Measurements from ENCODE around the gene NYNRIN.
"Not testable (repeated sequence)": the region's sequence is repeated elsewhere in the genome, so short reads cannot be mapped to it uniquely, and the experiment has no call there.

Gene NYNRIN

GRCh38 chr14:24431569-24432258, 32.9 kb downstream of the NYNRIN start:
- peak; percentile 71 for DNase-seq (ENCODE audit: low read depth)

DNA sequence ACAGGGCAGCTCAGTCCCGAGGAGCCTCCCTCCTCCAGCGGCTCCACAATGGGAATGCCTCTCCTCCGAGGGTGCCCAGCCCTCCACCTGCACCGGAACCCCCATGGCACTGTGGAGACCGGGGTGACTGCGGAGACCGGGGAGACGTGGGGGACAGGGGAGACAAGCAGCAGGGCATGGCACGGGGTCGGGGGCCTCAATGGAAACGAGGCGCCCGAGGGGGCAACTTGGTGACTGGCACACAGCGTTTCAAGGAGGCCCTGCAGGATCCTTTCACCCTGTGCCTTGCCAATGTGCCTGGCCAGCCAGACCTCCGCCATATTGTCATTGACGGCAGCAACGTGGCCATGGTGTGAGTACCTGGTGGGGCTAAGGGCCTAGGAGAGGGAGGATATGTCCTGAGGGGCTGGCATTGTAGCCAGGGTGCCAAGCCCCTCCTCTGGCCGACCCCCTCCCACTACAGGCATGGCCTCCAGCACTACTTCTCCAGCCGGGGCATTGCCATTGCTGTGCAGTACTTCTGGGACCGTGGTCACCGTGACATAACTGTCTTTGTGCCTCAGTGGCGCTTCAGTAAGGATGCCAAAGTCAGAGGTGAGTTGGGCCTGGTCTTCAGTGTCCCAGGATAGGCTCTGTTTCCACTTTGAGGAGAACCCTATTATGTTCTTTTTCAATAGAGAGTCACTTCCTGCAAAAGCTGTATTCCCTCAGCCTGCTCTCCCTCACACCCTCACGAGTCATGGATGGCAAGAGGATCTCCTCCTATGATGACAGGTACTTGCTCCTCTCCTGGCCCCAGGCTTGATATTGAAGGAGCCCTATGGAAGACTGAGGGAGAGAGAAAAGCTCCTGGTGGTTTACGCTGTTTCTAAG, 33.7 kb downstream of the NYNRIN start:
- DNase-seq (ENCODE audit: low read depth), result no peak

GRCh38 chr14:24434036-24434435, 35.2 kb downstream of the NYNRIN start:
- DNase-seq (ENCODE audit: low read depth), result no peak

DNA sequence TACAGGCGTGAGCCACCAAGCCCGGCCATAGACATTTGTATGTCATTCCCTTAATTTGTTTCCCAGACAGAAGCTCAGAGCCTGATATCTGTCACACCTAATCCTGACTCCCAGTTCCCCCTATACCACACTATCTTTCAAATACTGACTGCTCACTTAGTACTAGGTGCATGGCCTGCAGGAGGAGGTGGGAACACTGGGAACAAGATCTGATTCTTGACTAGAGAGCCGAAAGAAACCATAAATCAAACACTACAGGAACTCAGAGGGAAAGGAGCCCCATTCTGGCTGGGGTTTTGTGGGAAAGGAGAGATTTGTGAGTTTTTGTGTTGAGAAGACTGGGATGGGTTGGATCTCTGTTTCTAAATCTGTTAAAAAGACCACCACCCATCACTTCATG, 35.9 kb downstream of the NYNRIN start:
- no peak for DNase-seq (ENCODE audit: low read depth)

DNA sequence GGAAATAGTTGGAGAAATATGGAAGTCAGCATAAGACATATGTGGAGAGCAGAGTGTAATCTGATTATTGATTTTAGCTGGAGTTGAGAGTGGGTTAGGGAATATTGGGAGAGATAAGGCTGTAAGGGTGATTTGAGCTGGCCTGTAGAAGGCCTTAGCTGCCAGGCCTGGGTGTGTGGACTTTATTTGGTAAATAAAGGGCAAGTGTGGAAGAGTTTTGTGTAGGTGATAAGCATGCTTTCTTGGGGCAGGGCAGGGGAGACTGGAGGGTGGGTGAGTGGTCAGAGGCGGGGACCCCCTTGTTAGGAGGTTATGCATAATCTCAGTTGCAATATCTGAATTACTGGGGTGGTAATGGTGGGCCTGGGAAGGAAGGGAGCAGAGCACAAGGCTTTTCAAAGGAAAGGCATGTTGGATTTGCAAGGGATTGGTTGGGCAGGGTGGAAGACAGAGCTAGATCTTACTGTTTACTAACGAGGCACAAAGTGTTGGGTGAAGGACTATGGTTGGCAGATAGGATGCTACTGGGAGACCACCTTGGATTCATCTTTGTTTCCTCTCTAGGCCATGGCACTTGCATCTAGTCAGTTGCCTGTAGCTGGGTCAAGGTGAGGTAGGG, 36.5 kb downstream of the NYNRIN start:
- DNase-seq (ENCODE audit: low read depth), result no peak

GRCh38 chr14:24435998-24436354, 37.2 kb downstream of the NYNRIN start:
- no peak for DNase-seq (ENCODE audit: low read depth)

DNA sequence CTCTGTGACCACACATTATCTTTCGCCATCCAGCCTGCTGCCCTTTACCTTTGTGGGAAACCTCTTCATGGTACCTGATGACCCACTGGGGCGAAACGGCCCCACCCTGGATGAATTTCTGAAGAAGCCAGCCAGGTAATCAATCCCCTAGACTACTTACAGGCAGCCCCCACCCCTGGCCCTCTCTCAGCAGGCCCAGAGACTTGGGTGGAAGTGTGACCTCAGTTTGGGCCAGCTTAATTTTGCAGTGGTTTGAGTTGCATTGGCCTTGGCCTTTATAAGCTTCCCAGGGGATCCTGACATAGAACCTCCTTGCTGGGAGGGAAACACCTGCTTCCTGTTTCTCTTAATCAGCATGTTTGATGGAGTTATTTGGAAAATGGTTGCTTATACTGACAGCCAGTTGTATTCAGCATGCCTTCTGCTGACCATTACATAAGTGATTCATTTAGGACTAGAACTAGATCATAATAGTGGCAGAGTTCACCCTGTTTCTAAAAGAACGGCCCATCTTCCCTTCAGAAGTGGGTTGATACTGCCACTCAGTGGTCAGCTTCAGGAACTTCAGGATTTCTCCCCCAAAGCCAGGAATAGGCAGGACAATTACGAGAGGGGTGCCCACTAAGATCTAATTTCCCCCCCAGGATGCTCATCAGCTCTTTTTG, 37.7 kb downstream of the NYNRIN start:
- no peak for DNase-seq (ENCODE audit: low read depth)

- no peak for DNase-seq (ENCODE audit: low read depth)
Measured at GRCh38 chr14:24437020-24437735, 38.4 kb downstream of the NYNRIN start.

- no peak for DNase-seq (ENCODE audit: low read depth)
Measured at GRCh38 chr14:24437736-24438067, 38.9 kb downstream of the NYNRIN start.

- no peak for DNase-seq (ENCODE audit: low read depth)
Measured at GRCh38 chr14:24438223-24439097, 39.7 kb downstream of the NYNRIN start.

DNA sequence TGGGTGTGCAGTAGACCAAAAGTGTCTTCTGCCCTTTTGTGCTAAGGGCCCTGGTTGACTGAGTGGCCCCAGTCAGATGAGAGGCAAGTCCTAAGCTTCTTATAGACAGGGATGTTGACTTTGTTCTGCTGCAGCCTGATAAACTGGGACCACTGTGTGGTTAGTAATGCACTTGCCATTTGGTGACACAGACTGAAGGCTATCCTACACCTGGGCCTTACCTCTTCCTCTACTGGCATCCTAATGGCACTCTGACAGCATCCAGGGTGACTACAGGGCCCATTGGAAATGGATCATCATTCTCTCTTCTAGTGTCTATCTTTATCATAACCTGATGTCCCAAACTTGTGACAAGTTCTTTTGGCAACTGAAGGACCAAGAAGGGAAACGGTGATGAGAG, 40.5 kb downstream of the NYNRIN start:
- no peak for DNase-seq (ENCODE audit: low read depth)

GRCh38 chr14:24439830-24440605, 41.2 kb downstream of the NYNRIN start:
- no peak for DNase-seq (ENCODE audit: low read depth)

- no peak for DNase-seq (ENCODE audit: low read depth)
Measured at GRCh38 chr14:24440606-24441399, 42.0 kb downstream of the NYNRIN start.

DNA sequence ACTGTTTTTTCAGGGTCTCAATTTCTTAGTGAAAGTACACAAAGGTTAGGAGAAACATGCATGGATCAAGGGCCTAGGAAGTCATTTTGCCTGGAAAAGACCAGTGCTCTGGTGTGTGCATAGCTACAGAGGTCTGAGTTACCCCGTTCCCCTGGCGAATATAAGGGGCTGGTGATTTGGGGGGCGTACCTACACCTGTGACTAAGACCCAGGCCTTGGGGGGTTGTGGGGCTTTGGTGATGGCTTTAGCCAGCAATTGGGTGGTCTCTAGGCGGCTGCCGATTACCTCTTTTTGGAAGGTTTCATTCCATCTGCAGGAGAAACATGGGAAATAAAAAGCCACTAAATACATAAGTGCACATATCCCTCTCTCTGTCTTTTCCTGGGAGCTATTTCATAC, 42.7 kb downstream of the NYNRIN start:
- no peak for DNase-seq (ENCODE audit: low read depth)

GRCh38 chr14:24441904-24442239, 43.1 kb downstream of the NYNRIN start:
- DNase-seq (ENCODE audit: low read depth), result no peak

GRCh38 chr14:24442240-24443052, 43.6 kb downstream of the NYNRIN start, which contains the start of gene SDR39U1:
TSS of gene SDR39U1 (minus strand) at chr14:24442776. CDS start at chr14:24442769, 7 bp downstream.
- DNase-seq (ENCODE audit: low read depth), result peak; percentile 90

DNA sequence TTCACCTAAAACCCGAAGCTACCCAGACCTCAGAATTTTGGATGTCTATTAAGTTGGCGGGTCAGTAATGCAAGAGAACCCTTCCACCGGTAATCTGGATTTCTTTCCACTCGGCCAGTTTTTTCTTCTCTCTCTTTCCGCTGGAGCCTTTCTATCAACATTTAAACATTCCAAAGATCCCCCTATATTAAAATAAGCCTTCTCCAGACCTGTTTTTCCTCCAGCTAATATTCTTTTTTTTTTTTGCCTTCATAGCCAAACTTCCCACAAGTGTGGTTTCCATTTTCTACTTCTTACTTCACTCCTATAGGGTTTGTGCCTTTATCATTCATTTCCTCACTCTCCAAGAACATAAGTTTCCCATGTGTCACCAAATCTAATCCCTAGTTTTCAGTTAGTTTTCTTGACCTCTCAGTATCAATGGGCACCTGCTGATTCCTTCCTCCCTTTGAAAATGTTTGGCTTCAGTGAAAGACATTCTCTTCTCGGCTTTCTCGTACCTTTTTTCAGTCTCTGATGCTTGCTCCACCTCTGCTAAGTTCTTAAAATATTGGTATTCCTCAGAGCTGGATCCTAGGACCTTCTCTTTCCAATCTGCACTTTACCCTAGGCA, 44.4 kb downstream of the NYNRIN start:
- DNase-seq (ENCODE audit: low read depth), result no peak

DNA sequence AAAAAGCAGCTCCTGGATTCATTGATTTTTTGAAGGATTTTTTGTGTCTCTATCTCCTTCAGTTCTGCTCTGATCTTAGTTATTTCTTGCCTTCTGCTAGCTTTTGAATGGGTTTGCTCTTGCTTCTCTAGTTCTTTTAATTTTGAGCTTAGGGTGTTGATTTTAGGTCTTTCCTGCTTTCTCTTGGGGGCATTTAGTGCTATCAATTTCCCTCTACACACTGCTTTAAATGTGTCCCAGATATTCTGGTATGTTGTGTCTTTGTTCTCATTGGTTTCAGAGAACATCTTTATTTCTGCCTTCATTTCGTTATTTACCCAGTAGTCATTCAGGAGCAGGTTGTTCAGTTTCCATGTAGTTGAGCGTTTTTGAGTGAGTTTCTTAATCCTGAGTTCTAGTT, 52.0 kb downstream of the NYNRIN start:
- not testable (repeated sequence) for DNase-seq (ENCODE audit: low read depth)
